GM23338 (cell line): ENCODE measurements around the gene PTGDS. TPM values are rescaled to one million over a fixed set of nuclear protein-coding genes. Genes with fewer than 3 reads are reported as not detected.

ENCODE experiments used
- ATAC-seq: fragments of 200-7000 bp; cut with Tn5 transposase; 3 replicates; pipeline ENCODE4 v1.9.1; 2020
- DNase-seq: peaks from one replicate; pipeline ENCODE4 v3.0.0-alpha.2; 2015; ENCODE audit warnings: low spot score
- H2AFZ ChIP-seq: fragments of 200-600 bp; sonication (generic); 2 replicates; pipeline ENCODE4 v1.8.0; 2016; ENCODE audit warnings: antibody characterized with exemption, mild to moderate bottlenecking, moderate library complexity
- H3F3A ChIP-seq: fragments of 200-600 bp; sonication (generic); replicated peaks from 2 replicates; pipeline ENCODE4 v1.8.0; 2017; ENCODE audit warnings: antibody characterized with exemption, mixed run types, low read depth
- H3K27ac ChIP-seq: fragments of 200-600 bp; sonication (generic); 2 replicates; pipeline ENCODE4 v1.6.1; 2016; ENCODE audit warnings: low read depth
- H3K27me3 ChIP-seq: fragments of 200-600 bp; sonication (generic); 2 replicates; pipeline ENCODE4 v1.8.0; 2016; ENCODE audit warnings: mild to moderate bottlenecking, mixed run types, moderate library complexity; ENCODE audit not compliant: insufficient read depth
- H3K36me3 ChIP-seq: fragments of 200-600 bp; sonication (generic); 2 replicates; pipeline ENCODE4 v1.8.0; 2016; ENCODE audit warnings: mild to moderate bottlenecking; ENCODE audit not compliant: insufficient read depth
- H3K4me1 ChIP-seq: fragments of 200-600 bp; sonication (generic); 2 replicates; pipeline ENCODE4 v1.8.0; 2016; ENCODE audit warnings: mild to moderate bottlenecking, moderate library complexity; ENCODE audit not compliant: insufficient read depth
- H3K4me2 ChIP-seq: fragments of 200-600 bp; sonication (generic); 2 replicates; pipeline ENCODE4 v1.7.1; 2017; ENCODE audit warnings: mixed run types
- H3K4me3 ChIP-seq: fragments of 200-600 bp; sonication (generic); 2 replicates; pipeline ENCODE4 v1.6.1; 2016; ENCODE audit warnings: mixed run types
- H3K79me2 ChIP-seq: fragments of 200-600 bp; sonication (generic); replicated peaks from 2 replicates; pipeline ENCODE4 v1.8.0; 2017; ENCODE audit warnings: mild to moderate bottlenecking; ENCODE audit not compliant: insufficient read depth
- H3K9me2 ChIP-seq: fragments of 200-600 bp; sonication (generic); 2 replicates; pipeline ENCODE4 v1.8.0; 2017; ENCODE audit not compliant: insufficient read depth
- H4K20me1 ChIP-seq: fragments of 200-600 bp; sonication (generic); replicated peaks from 2 replicates; pipeline ENCODE4 v1.8.0; 2017; ENCODE audit warnings: mild to moderate bottlenecking; ENCODE audit not compliant: insufficient read depth
- H3K27ac Mint-ChIP-seq: 2 replicates; pipeline ENCODE4 v1.8.0; 2020; ENCODE audit warnings: inconsistent platforms, mild to moderate bottlenecking, moderate library complexity, mixed read lengths
- H3K27me3 Mint-ChIP-seq: 3 replicates; pipeline ENCODE4 v1.8.0; 2022; ENCODE audit warnings: low read depth, mild to moderate bottlenecking, moderate library complexity, mixed read lengths, inconsistent platforms; ENCODE audit not compliant: insufficient read depth, poor library complexity
- H3K36me3 Mint-ChIP-seq: 3 replicates; pipeline ENCODE4 v1.8.0; 2021; ENCODE audit warnings: low read depth, mild to moderate bottlenecking, inconsistent platforms, moderate library complexity, mixed read lengths
- H3K4me1 Mint-ChIP-seq: 3 replicates; pipeline ENCODE4 v1.8.0; 2020; ENCODE audit warnings: mild to moderate bottlenecking, inconsistent platforms, mixed read lengths
- H3K4me3 Mint-ChIP-seq: 3 replicates; pipeline ENCODE4 v1.8.0; 2021; ENCODE audit warnings: moderate library complexity, mild to moderate bottlenecking, inconsistent platforms, mixed read lengths
- H3K9me3 Mint-ChIP-seq: 3 replicates; pipeline ENCODE4 v1.8.0; 2020; ENCODE audit warnings: moderate library complexity, mild to moderate bottlenecking, inconsistent platforms, mixed read lengths
- CREB1 ChIP-seq: fragments of 250-450 bp; sonication (Bioruptor Pico); IDR thresholded peaks from 2 replicates; pipeline ENCODE4 v1.5.0; 2020; ENCODE audit warnings: low read depth, mild to moderate bottlenecking, moderate library complexity
- CTCF ChIP-seq, 2 experiments: fragments of 200-600 bp in 1 of 2; sonication (generic) in 1 of 2; conservative IDR thresholded peaks; 2 replicates each; pipeline versions ENCODE4 v1.5.1 to v1.6.1; 2016 to 2017; ENCODE audit warnings: antibody characterized with exemption in 2 of 2, low read depth in 2 of 2, mild to moderate bottlenecking in 2 of 2, moderate library complexity in 1 of 2
- EZH2 ChIP-seq: fragments of 200-600 bp; sonication (generic); IDR thresholded peaks from one replicate; pipeline ENCODE4 v1.8.0; 2017; ENCODE audit warnings: antibody characterized with exemption, mild to moderate bottlenecking, low read depth; ENCODE audit not compliant: unreplicated experiment
- JUNB ChIP-seq: IDR thresholded peaks from one replicate; pipeline ENCODE4 v1.6.1; 2016; ENCODE audit warnings: antibody characterized with exemption; ENCODE audit not compliant: unreplicated experiment
- NANOG ChIP-seq: IDR thresholded peaks from 2 replicates; pipeline ENCODE4 v1.6.1; 2016; ENCODE audit warnings: antibody characterized with exemption, borderline replicate concordance
- POLR2AphosphoS5 ChIP-seq: IDR thresholded peaks from 2 replicates; pipeline ENCODE4 v1.6.1; 2016; ENCODE audit warnings: antibody characterized with exemption, low read depth
- STAT1 ChIP-seq: IDR thresholded peaks from one replicate; pipeline ENCODE4 v1.6.1; 2016; ENCODE audit warnings: antibody characterized with exemption; ENCODE audit not compliant: unreplicated experiment
- polyA plus RNA-seq: library from polyadenylated mRNA; unstranded; fragments of >200 nt; fragmentation: Nextera tagmentation; extraction: Ambion mirVana; gene quantifications from 2 replicates; pipeline ENCODE4 v1.2.1, GENCODE V29; 2016
- total RNA-seq: library from RNA; depleted of rRNA; stranded (reverse); fragments of >200 nt; shearing (Covaris generic); gene quantifications from 2 replicates; pipeline ENCODE4 v1.2.3, GENCODE V29; 2014
- TF ChIP-seq, protein P1 (sequence below): fragments of 250-450 bp; sonication (Bioruptor Pico); IDR thresholded peaks from 2 replicates; pipeline ENCODE4 v1.5.0; 2020; ENCODE audit warnings: mild to moderate bottlenecking, moderate library complexity
- TF ChIP-seq, protein P2 (sequence below): IDR thresholded peaks from one replicate; pipeline ENCODE4 v1.6.1; 2018; ENCODE audit warnings: antibody characterized with exemption; ENCODE audit not compliant: unreplicated experiment
- TF ChIP-seq, protein P3 (sequence below): IDR thresholded peaks from 2 replicates; pipeline ENCODE4 v1.6.1; 2016; ENCODE audit warnings: antibody characterized with exemption

The PTGDS gene
- total and polyA plus RNA-seq, 2 experiments from 2014 or later, result 1.9 to 3.1 TPM

- peaks cover 6% of the 10 kb centered on the region; the same call in 1 of the 2 replicates for H3K4me1 ChIP-seq
- no peaks in the 10 kb centered on the region for H4K20me1 ChIP-seq
- H3F3A ChIP-seq, result no peaks in the 10 kb centered on the region
- Mint-ChIP-seq H3K27me3 (peaks cover 26% of the 10 kb centered on the region), H3K9me3 (peaks cover 10% of the 10 kb centered on the region), H3K36me3 (no peaks in the 10 kb centered on the region; the same call in 2 of the 3 replicates), H3K4me1 (peaks cover 3% of the 10 kb centered on the region), H3K27ac (no peak overlapping the region), H3K4me3 (no peak overlapping the region; the same call in 2 of the 3 replicates)
- H2AFZ ChIP-seq, result no peak overlapping the region
- no peaks in the 10 kb centered on the region for H3K9me2 ChIP-seq
- no peak for ATAC-seq
- no peaks in the 10 kb centered on the region for H3K36me3 ChIP-seq
- no peak for DNase-seq
- H3K4me2 ChIP-seq, result peak overlapping the region; percentile 86
- TF ChIP-seq, protein P1, sequence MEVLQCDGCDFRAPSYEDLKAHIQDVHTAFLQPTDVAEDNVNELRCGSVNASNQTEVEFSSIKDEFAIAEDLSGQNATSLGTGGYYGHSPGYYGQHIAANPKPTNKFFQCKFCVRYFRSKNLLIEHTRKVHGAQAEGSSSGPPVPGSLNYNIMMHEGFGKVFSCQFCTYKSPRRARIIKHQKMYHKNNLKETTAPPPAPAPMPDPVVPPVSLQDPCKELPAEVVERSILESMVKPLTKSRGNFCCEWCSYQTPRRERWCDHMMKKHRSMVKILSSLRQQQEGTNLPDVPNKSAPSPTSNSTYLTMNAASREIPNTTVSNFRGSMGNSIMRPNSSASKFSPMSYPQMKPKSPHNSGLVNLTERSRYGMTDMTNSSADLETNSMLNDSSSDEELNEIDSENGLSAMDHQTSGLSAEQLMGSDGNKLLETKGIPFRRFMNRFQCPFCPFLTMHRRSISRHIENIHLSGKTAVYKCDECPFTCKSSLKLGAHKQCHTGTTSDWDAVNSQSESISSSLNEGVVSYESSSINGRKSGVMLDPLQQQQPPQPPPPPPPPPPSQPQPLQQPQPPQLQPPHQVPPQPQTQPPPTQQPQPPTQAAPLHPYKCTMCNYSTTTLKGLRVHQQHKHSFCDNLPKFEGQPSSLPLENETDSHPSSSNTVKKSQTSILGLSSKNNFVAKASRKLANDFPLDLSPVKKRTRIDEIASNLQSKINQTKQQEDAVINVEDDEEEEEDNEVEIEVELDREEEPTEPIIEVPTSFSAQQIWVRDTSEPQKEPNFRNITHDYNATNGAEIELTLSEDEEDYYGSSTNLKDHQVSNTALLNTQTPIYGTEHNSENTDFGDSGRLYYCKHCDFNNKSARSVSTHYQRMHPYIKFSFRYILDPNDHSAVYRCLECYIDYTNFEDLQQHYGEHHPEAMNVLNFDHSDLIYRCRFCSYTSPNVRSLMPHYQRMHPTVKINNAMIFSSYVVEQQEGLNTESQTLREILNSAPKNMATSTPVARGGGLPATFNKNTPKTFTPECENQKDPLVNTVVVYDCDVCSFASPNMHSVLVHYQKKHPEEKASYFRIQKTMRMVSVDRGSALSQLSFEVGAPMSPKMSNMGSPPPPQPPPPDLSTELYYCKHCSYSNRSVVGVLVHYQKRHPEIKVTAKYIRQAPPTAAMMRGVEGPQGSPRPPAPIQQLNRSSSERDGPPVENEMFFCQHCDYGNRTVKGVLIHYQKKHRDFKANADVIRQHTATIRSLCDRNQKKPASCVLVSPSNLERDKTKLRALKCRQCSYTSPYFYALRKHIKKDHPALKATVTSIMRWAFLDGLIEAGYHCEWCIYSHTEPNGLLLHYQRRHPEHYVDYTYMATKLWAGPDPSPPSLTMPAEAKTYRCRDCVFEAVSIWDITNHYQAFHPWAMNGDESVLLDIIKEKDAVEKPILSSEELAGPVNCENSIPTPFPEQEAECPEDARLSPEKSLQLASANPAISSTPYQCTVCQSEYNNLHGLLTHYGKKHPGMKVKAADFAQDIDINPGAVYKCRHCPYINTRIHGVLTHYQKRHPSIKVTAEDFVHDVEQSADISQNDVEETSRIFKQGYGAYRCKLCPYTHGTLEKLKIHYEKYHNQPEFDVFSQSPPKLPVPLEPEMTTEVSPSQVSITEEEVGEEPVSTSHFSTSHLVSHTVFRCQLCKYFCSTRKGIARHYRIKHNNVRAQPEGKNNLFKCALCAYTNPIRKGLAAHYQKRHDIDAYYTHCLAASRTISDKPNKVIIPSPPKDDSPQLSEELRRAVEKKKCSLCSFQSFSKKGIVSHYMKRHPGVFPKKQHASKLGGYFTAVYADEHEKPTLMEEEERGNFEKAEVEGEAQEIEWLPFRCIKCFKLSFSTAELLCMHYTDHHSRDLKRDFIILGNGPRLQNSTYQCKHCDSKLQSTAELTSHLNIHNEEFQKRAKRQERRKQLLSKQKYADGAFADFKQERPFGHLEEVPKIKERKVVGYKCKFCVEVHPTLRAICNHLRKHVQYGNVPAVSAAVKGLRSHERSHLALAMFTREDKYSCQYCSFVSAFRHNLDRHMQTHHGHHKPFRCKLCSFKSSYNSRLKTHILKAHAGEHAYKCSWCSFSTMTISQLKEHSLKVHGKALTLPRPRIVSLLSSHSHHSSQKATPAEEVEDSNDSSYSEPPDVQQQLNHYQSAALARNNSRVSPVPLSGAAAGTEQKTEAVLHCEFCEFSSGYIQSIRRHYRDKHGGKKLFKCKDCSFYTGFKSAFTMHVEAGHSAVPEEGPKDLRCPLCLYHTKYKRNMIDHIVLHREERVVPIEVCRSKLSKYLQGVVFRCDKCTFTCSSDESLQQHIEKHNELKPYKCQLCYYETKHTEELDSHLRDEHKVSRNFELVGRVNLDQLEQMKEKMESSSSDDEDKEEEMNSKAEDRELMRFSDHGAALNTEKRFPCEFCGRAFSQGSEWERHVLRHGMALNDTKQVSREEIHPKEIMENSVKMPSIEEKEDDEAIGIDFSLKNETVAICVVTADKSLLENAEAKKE, result no peak
- no peak for TF ChIP-seq JUNB
- TF ChIP-seq, protein P2, sequence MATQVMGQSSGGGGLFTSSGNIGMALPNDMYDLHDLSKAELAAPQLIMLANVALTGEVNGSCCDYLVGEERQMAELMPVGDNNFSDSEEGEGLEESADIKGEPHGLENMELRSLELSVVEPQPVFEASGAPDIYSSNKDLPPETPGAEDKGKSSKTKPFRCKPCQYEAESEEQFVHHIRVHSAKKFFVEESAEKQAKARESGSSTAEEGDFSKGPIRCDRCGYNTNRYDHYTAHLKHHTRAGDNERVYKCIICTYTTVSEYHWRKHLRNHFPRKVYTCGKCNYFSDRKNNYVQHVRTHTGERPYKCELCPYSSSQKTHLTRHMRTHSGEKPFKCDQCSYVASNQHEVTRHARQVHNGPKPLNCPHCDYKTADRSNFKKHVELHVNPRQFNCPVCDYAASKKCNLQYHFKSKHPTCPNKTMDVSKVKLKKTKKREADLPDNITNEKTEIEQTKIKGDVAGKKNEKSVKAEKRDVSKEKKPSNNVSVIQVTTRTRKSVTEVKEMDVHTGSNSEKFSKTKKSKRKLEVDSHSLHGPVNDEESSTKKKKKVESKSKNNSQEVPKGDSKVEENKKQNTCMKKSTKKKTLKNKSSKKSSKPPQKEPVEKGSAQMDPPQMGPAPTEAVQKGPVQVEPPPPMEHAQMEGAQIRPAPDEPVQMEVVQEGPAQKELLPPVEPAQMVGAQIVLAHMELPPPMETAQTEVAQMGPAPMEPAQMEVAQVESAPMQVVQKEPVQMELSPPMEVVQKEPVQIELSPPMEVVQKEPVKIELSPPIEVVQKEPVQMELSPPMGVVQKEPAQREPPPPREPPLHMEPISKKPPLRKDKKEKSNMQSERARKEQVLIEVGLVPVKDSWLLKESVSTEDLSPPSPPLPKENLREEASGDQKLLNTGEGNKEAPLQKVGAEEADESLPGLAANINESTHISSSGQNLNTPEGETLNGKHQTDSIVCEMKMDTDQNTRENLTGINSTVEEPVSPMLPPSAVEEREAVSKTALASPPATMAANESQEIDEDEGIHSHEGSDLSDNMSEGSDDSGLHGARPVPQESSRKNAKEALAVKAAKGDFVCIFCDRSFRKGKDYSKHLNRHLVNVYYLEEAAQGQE, result no peak
- TF ChIP-seq POLR2AphosphoS5, result no peak
- no peak for TF ChIP-seq CREB1 (CRISPR knock-in tag)
- TF ChIP-seq NANOG, result no peak
- TF ChIP-seq, protein P3, sequence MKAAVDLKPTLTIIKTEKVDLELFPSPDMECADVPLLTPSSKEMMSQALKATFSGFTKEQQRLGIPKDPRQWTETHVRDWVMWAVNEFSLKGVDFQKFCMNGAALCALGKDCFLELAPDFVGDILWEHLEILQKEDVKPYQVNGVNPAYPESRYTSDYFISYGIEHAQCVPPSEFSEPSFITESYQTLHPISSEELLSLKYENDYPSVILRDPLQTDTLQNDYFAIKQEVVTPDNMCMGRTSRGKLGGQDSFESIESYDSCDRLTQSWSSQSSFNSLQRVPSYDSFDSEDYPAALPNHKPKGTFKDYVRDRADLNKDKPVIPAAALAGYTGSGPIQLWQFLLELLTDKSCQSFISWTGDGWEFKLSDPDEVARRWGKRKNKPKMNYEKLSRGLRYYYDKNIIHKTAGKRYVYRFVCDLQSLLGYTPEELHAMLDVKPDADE, result no peak
- TF ChIP-seq STAT1, result no peak
- TF ChIP-seq CTCF (conservative IDR thresholded peaks at IDR 0.05; ENCODE audit: low read depth in 2 of 2), result no peak
- TF ChIP-seq EZH2, result no peak
- no peak overlapping the region for H3K27ac ChIP-seq
- H3K4me3 ChIP-seq, result peak overlapping the region; percentile 55
- no peaks in the 10 kb centered on the region for H3K79me2 ChIP-seq
- H3K27me3 ChIP-seq, result peaks cover 49% of the 10 kb centered on the region
Observed at GRCh38 chr9:136995362-136995761, 18.1 kb downstream of the PTGDS start.
